Upper lobe of left lung (tissue), 6 donors: ENCODE data around the gene C1QTNF5. TPM values are rescaled to one million over a fixed set of nuclear protein-coding genes. Genes with fewer than 3 reads are reported as not detected.
A peak's percentile ranks its signal among the peaks of the same experiment; 100 is the strongest.

Source experiments
- ATAC-seq, 2 donors: fragments of 200-7000 bp; cut with Tn5 transposase; one replicate each; pipeline ENCODE4 v1.9.1; 2022; ENCODE audit warnings: mild to moderate bottlenecking in 2 of 2, moderate library complexity in 2 of 2; ENCODE audit not compliant: low FRiP score in 2 of 2
- DNase-seq, 2 donors: peaks; one replicate each; pipeline ENCODE4 v3.0.0-alpha.2; 2019 to 2020
- H3K27ac ChIP-seq, 4 donors: fragments of 200-600 bp; sonication (generic); one replicate each; pipeline ENCODE4 v1.5.1; 2016 to 2019
- H3K27me3 ChIP-seq, 4 donors: fragments of 200-600 bp; sonication (generic); one replicate each; pipeline ENCODE4 v1.5.1; 2017 to 2019
- H3K36me3 ChIP-seq, 4 donors: fragments of 200-600 bp; sonication (generic); one replicate each; pipeline ENCODE4 v1.5.1; 2016 to 2019
- H3K4me1 ChIP-seq, 4 donors: fragments of 200-600 bp; sonication (generic); one replicate each; pipeline ENCODE4 v1.5.1; 2018 to 2019
- H3K4me3 ChIP-seq, 4 donors: fragments of 200-600 bp; sonication (generic); one replicate each; pipeline ENCODE4 v1.5.1; 2017 to 2019; ENCODE audit warnings: mild to moderate bottlenecking in 2 of 4, moderate library complexity in 1 of 4
- H3K9me3 ChIP-seq, 4 donors: fragments of 200-600 bp; sonication (generic); one replicate each; pipeline ENCODE4 v1.5.1; 2018 to 2019
- EP300 ChIP-seq, 4 donors: sonication (generic); formaldehyde crosslinking; IDR thresholded peaks; one replicate each; pipeline ENCODE4 v1.5.1; 2017; ENCODE audit warnings: antibody characterized with exemption in 4 of 4, control low read depth in 2 of 4
- POLR2A ChIP-seq, 4 donors: fragments of 450-650 bp; IDR thresholded peaks; one replicate each; pipeline ENCODE4 v1.5.1; 2016 to 2017; ENCODE audit warnings: antibody characterized with exemption in 4 of 4, mild to moderate bottlenecking in 2 of 4
- POLR2AphosphoS5 ChIP-seq, 2 donors: sonication (generic); formaldehyde crosslinking; IDR thresholded peaks; one replicate each; pipeline ENCODE4 v1.5.1; 2017; ENCODE audit warnings: antibody characterized with exemption in 2 of 2
- WGBS, 2 donors: methylation state at CpG; one replicate each; pipeline ENCODE4 v1.1.5; 2017 to 2018; 5-methylcytosine and 5-hydroxymethylcytosine counted together
- total RNA-seq, 6 donors: library from RNA; depleted of rRNA in 4 of 6; stranded (reverse); fragments of >200 nt in 4 of 6; gene quantifications; one replicate each; pipeline versions ENCODE4 v1.1.0 to v1.2.1, GENCODE V29; 2016 to 2021
- TF ChIP-seq, protein P1 (sequence below), 6 experiments: fragments of 450-650 bp in 4 of 6; fragments of 200-600 bp in 2 of 6; sonication (generic) in 2 of 6; IDR thresholded peaks; one replicate each; pipeline ENCODE4 v1.5.1; 2016 to 2019; ENCODE audit warnings: antibody characterized with exemption in 6 of 6
- donor health status: DM: no; HTN: no; CAD: no; lungs with moderate emphysema.
- donor health status: DM: no; HTN: yes; CAD: no; lungs with severe emphysema.

Gene C1QTNF5
- total RNA-seq, 6 donors from 2014 or later, result 10.5 to 57.2 (median 26.4) TPM

DNA sequence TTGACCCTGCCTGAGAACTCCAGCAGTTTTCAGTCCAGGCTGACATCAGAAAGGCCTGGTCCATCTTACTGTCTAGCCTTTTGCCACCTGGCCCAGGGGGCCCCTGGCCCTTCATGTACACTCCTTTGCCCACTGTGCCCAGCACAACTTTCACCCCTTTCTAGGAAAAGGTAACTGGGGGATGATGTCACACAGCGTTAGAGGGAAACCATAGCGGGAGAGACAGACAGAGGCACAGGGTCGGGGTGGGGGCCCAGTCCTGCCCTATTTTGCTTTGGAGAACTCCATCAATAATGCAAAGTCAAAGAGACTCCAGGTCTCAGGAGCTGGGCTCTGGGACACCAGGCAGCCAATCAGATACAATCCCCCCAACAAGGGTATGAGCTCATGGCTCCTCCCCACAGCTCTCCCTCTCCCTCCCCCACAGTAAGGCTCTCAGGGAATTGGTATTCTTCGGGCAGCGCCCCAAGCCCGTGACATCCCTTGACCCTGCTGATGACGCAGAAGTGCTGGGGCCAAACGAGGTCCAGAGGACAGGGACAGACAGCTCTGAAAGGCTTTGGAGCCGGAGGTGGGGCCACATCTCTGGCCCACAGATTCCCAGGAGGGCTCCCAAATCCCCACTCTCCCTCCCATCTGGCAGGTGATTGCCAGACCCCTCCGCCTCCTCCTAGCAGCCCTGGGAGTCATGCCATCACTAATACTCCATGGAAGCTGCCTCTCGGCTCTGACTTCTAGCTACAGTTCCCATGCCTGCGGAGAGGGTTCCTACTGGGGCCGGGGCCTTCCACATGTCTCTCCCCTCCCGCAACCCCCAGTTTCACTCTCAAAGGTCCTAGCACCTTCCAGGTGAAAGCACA lies 34.9 kb upstream of the C1QTNF5 start:
- peaks cover 16 to 25% (median 21%) of the 10 kb centered on the region in 4 donors for H3K4me1 ChIP-seq
- H3K36me3 ChIP-seq, result no peaks in the 10 kb centered on the region
- no peak overlapping the region for H3K4me3 ChIP-seq
- H3K27ac ChIP-seq, result peak overlapping the region in 3 of 4 donors; percentile 42 to 63 (median 45)
- 55 to 67% methylated on average over 5 to 14 of the region's 14 CpGs for WGBS, 2 donors
- TF ChIP-seq POLR2AphosphoS5 (IDR thresholded peaks at IDR 0.05) (peak in 1 of 2 donors; percentile 30), POLR2A (IDR thresholded peaks at IDR 0.05) (no peak)
- peak; percentile 1 to 67 for ATAC-seq
- peak in 1 of 2 donors; percentile 24 for DNase-seq
- no peaks in the 10 kb centered on the region for H3K9me3 ChIP-seq
- no peaks in the 10 kb centered on the region for H3K27me3 ChIP-seq

DNA sequence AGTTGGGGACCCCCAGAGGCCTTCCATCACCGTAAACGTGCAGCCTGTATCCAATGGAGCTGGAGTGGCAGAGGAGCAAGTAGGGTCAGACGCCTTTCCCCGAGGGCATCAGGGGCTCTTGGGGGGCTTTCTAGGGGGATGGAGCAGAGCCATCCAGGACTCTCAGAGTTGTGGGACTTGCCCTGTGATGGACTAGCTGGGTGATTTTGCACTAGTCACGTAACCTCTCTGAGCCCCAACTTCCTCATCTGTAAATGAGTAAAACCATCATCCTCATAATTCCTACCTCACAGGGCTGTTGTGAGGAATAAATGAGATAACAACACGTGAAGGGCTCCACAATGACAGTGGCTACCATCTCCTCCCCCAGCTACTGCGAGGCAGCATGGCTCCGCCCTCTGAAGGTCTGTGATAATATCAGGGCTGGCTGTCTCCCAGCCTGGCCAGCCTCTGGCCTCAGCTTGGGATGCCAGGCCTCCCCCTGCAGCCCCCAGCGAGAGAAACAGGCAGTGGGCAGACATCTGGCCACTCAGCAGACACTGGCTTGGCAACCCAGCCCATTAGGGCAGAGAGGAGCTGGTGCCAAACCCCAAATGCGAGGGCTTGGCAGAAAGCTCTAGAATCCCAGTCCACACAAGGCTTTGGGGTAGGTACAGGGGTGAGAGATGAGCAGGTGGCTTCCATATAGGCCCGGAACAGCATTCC lies 34.1 kb upstream of the C1QTNF5 start:
- ATAC-seq (no peak), DNase-seq (peak in 1 of 2 donors; percentile 9)
- Histone ChIP-seq H3K4me3 (no peak overlapping the region), H3K9me3 (no peaks in the 10 kb centered on the region), H3K36me3 (no peaks in the 10 kb centered on the region), H3K4me1 (peaks cover 21 to 33% (median 26%) of the 10 kb centered on the region in 4 donors), H3K27me3 (no peaks in the 10 kb centered on the region), H3K27ac (peak overlapping the region in 3 of 4 donors; percentile 33 to 45 (median 42))
- TF ChIP-seq POLR2A (IDR thresholded peaks at IDR 0.05) (no peak), POLR2AphosphoS5 (IDR thresholded peaks at IDR 0.05) (no peak), EP300 (IDR thresholded peaks at IDR 0.05) (no peak)
- TF ChIP-seq, protein P1, sequence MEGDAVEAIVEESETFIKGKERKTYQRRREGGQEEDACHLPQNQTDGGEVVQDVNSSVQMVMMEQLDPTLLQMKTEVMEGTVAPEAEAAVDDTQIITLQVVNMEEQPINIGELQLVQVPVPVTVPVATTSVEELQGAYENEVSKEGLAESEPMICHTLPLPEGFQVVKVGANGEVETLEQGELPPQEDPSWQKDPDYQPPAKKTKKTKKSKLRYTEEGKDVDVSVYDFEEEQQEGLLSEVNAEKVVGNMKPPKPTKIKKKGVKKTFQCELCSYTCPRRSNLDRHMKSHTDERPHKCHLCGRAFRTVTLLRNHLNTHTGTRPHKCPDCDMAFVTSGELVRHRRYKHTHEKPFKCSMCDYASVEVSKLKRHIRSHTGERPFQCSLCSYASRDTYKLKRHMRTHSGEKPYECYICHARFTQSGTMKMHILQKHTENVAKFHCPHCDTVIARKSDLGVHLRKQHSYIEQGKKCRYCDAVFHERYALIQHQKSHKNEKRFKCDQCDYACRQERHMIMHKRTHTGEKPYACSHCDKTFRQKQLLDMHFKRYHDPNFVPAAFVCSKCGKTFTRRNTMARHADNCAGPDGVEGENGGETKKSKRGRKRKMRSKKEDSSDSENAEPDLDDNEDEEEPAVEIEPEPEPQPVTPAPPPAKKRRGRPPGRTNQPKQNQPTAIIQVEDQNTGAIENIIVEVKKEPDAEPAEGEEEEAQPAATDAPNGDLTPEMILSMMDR (IDR thresholded peaks at IDR 0.05), result no peak
- WGBS, 2 donors, result 50 to 55% methylated on average over 7 to 11 of the region's 11 CpGs

DNA sequence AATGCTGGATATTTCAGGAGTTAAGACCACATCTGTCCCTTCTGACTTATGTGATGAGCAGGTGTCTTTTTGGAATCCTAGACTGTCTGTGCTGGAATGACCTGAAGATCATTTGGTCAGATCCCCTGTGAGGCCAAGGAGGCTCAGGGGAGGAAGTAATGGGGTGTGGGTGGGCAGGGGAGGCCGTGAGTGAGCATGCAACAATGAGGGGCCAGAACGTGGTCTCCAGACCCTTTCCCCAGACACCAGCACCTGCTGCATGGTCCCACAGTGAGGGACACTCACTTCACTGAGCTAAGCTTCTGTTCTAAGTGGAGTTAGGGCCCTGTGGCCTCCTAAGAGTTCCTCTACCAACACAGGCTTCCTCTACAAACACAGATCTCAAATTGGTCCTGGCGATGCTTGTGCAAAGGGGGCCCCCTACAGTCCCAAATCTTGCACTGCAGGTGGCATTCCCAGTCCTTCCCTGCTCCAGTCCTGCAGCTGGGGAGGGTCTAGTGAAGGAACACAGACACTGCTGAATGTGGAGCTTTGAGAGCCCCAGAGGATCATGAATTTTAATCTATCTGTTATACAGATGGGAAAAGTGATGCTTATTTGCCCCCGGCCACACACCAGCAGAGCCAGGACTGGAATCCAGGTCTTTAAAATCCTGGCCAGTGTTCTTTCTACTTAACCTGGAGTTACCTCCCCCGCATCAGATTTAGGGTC lies 33.4 kb upstream of the C1QTNF5 start:
- H3K27me3 ChIP-seq, result no peaks in the 10 kb centered on the region
- no peak overlapping the region for H3K27ac ChIP-seq
- H3K36me3 ChIP-seq, result no peaks in the 10 kb centered on the region
- DNase-seq (peak in 1 of 2 donors; percentile 67), ATAC-seq (peak; percentile 59 to 74)
- no peak for TF ChIP-seq POLR2A (IDR thresholded peaks at IDR 0.05)
- no peak for TF ChIP-seq EP300 (IDR thresholded peaks at IDR 0.05)
- TF ChIP-seq, protein P1 (IDR thresholded peaks at IDR 0.05), result peak; percentile 66 to 87 (median 82)
- TF ChIP-seq POLR2AphosphoS5 (IDR thresholded peaks at IDR 0.05), result no peak
- no peak overlapping the region for H3K4me3 ChIP-seq
- 44 to 89% methylated on average over 3 to 5 of the region's 5 CpGs for WGBS, 2 donors
- no peaks in the 10 kb centered on the region for H3K9me3 ChIP-seq
- peaks cover 23 to 36% (median 32%) of the 10 kb centered on the region in 4 donors for H3K4me1 ChIP-seq

DNA sequence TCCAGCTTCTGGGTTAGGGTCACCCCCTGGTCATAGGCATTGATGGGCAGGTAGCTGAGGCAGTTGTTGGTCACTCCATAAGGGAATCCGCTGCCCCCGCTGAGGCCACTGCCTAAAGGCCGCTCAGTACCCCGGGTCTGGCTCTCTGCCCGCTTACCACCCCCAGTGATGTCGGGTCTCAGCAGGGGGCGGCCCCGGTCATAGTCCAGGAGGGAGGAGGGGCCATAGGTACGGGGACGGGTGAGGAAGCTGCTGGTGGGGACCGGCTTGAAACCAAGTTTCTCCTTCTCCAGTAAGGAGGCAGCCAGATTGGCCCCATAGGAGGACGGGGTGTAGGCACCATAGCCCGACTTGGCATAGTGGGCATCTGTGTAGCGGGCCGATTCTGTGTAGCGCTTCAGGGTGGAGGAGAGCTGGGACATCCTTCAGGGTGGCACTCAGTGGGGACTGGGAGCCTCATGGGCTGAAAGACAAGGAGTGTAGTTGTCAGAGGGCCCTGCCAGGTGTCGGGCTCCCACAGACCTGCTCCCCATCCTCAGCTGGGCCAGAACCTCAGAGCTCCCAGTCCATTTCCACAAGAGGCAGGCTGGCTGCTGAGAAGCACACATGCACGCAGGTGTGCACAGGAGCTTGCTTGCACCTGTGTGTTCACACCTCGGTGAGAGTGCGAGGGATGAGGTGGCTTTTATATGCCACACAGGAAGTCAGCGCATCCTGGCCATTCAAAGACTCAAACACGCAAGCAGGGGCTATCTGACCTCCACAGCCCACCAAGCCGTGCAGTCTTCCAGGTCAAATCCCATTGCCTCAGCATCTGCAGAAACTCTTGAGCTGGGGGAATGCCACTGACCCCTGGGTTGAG lies 32.6 kb upstream of the C1QTNF5 start:
- ATAC-seq, result no peak
- WGBS, 2 donors, result 79 to 80% methylated on average over 21 to 23 of the region's 23 CpGs
- Histone ChIP-seq H3K4me1 (peaks cover 30 to 44% (median 40%) of the 10 kb centered on the region in 4 donors), H3K9me3 (no peaks in the 10 kb centered on the region), H3K27me3 (no peaks in the 10 kb centered on the region), H3K27ac (no peak overlapping the region), H3K36me3 (no peaks in the 10 kb centered on the region), H3K4me3 (no peak overlapping the region)
- peak; percentile 13 to 56 for DNase-seq
- TF ChIP-seq, protein P1 (IDR thresholded peaks at IDR 0.05), result no peak
- no peak for TF ChIP-seq POLR2AphosphoS5 (IDR thresholded peaks at IDR 0.05)
- no peak for TF ChIP-seq POLR2A (IDR thresholded peaks at IDR 0.05)
- TF ChIP-seq EP300 (IDR thresholded peaks at IDR 0.05), result no peak
